T-helper 2 cell treated with Interferon-gamma antibody and Interleukin-4, amounts not matched to agents 100 ng/mL and 5 ng/mL, for 36 hours (primary cell): Measurements from ENCODE around the gene CCDC88C. TPM values are rescaled to one million over a fixed set of nuclear protein-coding genes. Genes with fewer than 3 reads are reported as not detected.

Experiments used
- intact Hi-C: fragments of 100-400 bp; cut with micrococcal nuclease; formaldehyde crosslinking; loops from one replicate; pipeline ENCODE4 v1.15.1; 2023
- total RNA-seq: library from RNA; stranded (reverse); gene quantifications from 2 replicates; pipeline ENCODE4 v1.2.3, GENCODE V29; 2022

Gene CCDC88C
- total RNA-seq, 1 donor from 2014 or later = 184 TPM

GRCh38 chr14:91349481-91350074 is 68.0 kb downstream of the CCDC88C start:
- intact Hi-C loops = loop anchor here (1.0 to 2.0 kb wide), 2 partner anchors 23 to 32 kb away; no protein-coding TSS in a partner anchor

GRCh38 chr14:91348845-91349465 is 68.7 kb downstream of the CCDC88C start:
- intact Hi-C loops = loop anchor here (1.0 kb wide), 1 partner anchor 25 kb away; no protein-coding TSS in a partner anchor

- intact Hi-C loops = no loop called here
Measured at GRCh38 chr14:91346838-91347173, 70.8 kb downstream of the CCDC88C start.

- intact Hi-C loops = no loop called here
Measured at GRCh38 chr14:91344096-91344495, 73.5 kb downstream of the CCDC88C start.

- intact Hi-C loops = no loop called here
Measured at GRCh38 chr14:91343051-91343450, 74.6 kb downstream of the CCDC88C start.

GRCh38 chr14:91342206-91342760 is 75.3 kb downstream of the CCDC88C start:
- intact Hi-C loops = no loop called here

GRCh38 chr14:91341751-91342154 is 75.9 kb downstream of the CCDC88C start:
- intact Hi-C loops = no loop called here

GRCh38 chr14:91341334-91341733 is 76.3 kb downstream of the CCDC88C start:
- intact Hi-C loops = no loop called here

GRCh38 chr14:91339671-91340369 is 77.8 kb downstream of the CCDC88C start:
- intact Hi-C loops = no loop called here

GRCh38 chr14:91339076-91339475 is 78.5 kb downstream of the CCDC88C start:
- intact Hi-C loops = no loop called here

- intact Hi-C loops = no loop called here
Measured at GRCh38 chr14:91338379-91338778, 79.2 kb downstream of the CCDC88C start.

GRCh38 chr14:91337699-91338335 is 79.8 kb downstream of the CCDC88C start:
- intact Hi-C loops = no loop called here

- intact Hi-C loops = no loop called here
Measured at GRCh38 chr14:91336093-91336450, 81.5 kb downstream of the CCDC88C start.

- intact Hi-C loops = no loop called here
Measured at GRCh38 chr14:91335191-91336092, 82.2 kb downstream of the CCDC88C start.

GRCh38 chr14:91333650-91334039 is 84.0 kb downstream of the CCDC88C start:
- intact Hi-C loops = no loop called here

- intact Hi-C loops = no loop called here
Measured at GRCh38 chr14:91332986-91333649, 84.5 kb downstream of the CCDC88C start.

- intact Hi-C loops = no loop called here
Measured at GRCh38 chr14:91332171-91332985, 85.2 kb downstream of the CCDC88C start.

- intact Hi-C loops = no loop called here
Measured at GRCh38 chr14:91331721-91332120, 85.9 kb downstream of the CCDC88C start.

GRCh38 chr14:91330856-91331255 is 86.8 kb downstream of the CCDC88C start:
- intact Hi-C loops = no loop called here
